Retinal pigment epithelial cell (primary cell): ENCODE data around the gene SOX18.

Experiments used
- DNase-seq: peaks from one replicate; pipeline ENCODE4 v3.0.0-alpha.2; 2010; ENCODE audit warnings: low read depth
- H3K4me3 ChIP-seq: 2 replicates; pipeline ENCODE4 v1.5.1; 2011; ENCODE audit warnings: mild to moderate bottlenecking, low read length, control low read depth, moderate library complexity
- CTCF ChIP-seq: conservative IDR thresholded peaks from 2 replicates; pipeline ENCODE4 v1.5.1; 2011; ENCODE audit warnings: low read depth, low read length, control low read depth, inconsistent platforms

Gene SOX18

GRCh38 chr20:64044484-64045247, 4.8 kb downstream of the SOX18 start:
- no peak overlapping the region for H3K4me3 ChIP-seq
- no peak for DNase-seq
- TF ChIP-seq CTCF, result no peak

DNA sequence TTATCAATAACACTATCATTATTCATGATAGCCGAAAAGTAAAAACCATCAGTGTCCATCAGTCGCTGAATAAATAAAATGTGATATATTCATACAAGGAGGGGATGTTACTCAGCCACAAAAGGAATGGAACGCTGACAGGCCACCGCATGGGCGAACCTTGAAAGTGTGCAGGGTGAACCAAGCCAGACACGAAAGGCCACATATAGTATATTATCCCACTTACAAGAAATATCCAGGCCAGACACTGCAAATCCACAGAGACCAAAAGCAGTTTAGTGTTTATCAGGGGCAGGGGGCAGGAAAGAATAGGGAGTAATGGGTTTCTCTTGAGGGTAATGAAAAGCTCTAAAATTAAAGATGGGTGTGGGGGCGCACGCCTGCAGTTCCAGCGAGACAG, 5.7 kb downstream of the SOX18 start:
- TF ChIP-seq CTCF, result no peak
- DNase-seq, result no peak
- H3K4me3 ChIP-seq, result no peak overlapping the region

DNA sequence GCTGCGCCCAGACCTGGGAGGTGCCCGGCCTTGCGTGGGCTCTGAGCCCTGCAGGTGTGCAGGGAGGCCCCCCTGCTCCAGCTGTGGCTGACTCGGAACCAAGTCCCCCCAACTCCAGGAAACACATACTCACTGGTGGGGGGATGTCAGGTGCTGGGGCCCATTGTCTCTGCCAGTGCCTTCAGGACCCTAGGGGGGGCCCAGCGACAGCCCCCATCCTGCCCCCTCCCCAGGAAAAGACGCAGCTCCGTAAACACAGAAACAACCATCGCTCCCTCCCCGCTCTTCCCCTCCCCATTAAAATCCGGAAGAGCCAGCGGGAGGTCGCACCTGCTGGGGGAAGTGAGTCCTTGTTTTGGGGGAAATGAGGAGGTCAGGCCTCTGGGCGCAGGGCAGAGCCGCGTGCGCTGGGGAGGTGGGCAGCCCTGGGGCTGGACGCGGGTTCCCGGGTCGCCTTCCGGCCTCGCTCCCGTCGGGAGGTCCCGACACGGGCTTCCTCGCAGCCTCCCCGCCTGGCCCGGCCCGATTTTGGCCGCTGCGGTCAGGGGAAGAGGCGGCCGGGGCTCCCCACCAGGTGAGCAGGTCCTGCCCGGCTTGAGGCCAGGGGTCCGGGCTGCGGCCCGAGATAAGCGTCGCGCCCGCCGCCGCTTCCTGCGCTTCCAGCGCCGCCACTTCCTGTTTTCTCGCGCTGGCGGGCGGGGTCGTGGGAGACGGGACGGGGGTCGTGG, 7.2 kb downstream of the SOX18 start:
- no peak for DNase-seq

GRCh38 chr20:64041781-64042053, 7.7 kb downstream of the SOX18 start:
- TF ChIP-seq CTCF, result no peak
- DNase-seq, result no peak
- H3K4me3 ChIP-seq, result no peak overlapping the region

More for the DNA sequence above, 7.2 kb downstream of the SOX18 start:
- peak overlapping the region; percentile 30 for H3K4me3 ChIP-seq
- no peak for TF ChIP-seq CTCF

DNA sequence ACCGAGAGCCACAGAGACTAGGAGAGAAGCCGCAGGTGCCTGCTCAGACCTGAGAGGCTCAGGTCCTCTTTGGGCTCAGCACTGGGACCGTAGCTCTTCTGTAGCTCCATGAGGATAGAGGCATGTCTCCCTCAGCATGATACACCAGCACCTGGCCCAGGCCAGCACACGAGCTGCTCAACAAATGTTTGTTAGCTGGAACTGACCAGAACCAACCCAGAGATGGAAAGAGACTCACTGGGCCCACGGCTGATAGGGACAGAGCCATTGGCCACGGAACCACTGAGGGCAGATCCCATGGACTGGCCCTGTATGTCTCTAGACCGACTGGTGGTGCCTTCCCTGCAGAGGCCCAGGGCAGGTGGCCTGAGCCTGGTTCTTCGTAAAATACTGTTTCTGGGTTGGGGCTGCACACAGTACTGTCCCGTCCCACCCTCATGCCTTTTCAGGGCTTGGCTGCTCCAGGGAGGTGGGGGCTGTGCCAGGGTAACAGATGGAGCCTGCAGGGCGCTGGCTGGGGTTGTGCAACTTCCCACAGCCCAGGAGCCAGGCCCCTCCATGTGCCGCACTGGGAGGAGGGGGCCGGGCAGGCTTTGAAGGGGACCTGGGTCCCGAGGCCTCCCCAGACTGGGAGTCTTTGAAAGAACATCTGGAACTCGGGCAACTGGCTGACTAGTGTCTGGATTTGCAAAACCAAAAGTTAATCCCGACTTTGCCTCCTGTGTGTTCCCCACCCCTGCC, 8.2 kb downstream of the SOX18 start:
- TF ChIP-seq CTCF, result no peak
- H3K4me3 ChIP-seq, result no peak overlapping the region
- no peak for DNase-seq

DNA sequence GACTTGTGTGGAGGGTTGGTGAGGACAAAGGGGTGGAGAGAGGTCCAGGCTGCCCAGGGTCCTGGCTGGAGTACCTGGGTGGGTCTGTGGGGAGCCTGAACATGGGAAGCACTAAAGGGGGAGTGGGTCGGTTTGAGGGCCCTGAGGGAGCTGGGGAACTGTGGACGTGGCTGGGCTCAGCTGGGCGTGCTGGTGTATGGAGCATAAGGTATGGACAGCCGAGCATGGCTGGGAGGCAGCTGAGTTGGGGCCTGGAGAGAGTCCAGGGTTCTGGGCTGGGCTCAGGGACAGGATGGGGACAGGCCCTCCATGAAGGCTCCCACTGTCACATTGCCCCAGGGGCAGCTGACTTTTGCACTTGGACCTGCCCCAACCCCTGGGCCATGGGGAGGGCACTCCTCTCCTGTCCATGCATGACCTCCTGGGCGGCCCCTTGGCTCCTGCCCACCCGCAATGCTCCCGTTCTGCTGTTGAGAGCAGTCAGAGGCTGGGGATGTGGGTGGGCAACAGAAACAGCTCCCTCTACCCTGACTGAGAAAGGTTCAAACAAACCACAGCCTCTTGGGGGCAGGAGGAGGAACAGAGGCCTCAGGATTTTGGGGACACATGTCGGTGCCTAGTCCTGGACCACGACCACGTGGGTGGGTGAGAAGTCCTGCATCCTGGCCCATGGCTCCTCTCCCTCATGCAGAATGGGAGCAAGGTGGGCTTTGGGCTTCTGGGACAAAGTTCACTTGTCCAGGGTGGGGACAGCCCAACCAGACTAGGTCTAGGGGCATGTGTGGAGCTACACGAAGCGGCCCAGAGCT, 9.0 kb downstream of the SOX18 start:
- DNase-seq, result no peak
- no peak overlapping the region for H3K4me3 ChIP-seq
- TF ChIP-seq CTCF, result no peak
